ENCODE measurements around the gene TENM3.

DNA sequence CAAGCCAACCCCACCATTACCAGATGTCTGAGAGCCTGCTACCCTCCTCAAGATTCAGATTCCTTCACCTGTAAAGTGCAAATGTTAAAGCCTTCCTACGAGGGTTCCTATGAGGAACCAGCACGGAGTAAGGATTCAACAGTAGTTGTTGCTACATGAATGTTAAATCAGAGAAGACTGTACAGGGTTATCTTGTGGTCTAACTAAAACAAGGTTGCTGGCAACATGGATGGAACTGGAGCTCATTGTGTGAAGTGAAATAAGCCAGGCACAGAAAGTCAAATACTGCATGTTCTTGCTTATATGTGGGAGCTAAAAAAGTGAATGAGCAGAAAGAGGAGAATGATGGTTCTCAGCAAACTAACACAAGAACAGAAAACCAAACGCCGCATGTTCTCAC, 435.4 kb downstream of the TENM3 start:
- TF ChIP-seq EZH2 (optimal IDR thresholded peaks at IDR 0.05; ENCODE audit: low read depth, low read length) (no peak), CTCF (IDR thresholded peaks at IDR 0.05; ENCODE audit: low read length) (no peak), EZH2phosphoT487 (IDR thresholded peaks at IDR 0.05; ENCODE audit: low read length) (no peak)

Measured in MM.1S (cell line).